Caco-2 (cell line): ENCODE data around the gene CDHR5. TPM values are rescaled to one million over a fixed set of nuclear protein-coding genes. Genes with fewer than 3 reads are reported as not detected.
A peak's percentile ranks its signal among the peaks of the same experiment; 100 is the strongest.

Experiments used
- BruUV-seq: library from RNA; stranded (reverse); fragments of 400-500 nt; replicated peaks from 2 replicates; lab custom pipeline; 2021; lab: Mats Ljungman, UMichigan
- CTCF ChIA-PET: fragments of 300-600 bp; sonication (Branson Sonifier 250); formaldehyde crosslinking; loops from one replicate; lab custom pipeline; 2022; ENCODE audit warnings: antibody characterized with exemption; lab: Charles Lee
- POLR2A ChIA-PET: fragments of 300-600 bp; sonication (Branson Sonifier 250); formaldehyde crosslinking; loops from one replicate; lab custom pipeline; 2022; ENCODE audit warnings: antibody characterized with exemption; lab: Charles Lee
- DNase-seq, 2 experiments: peaks; one replicate each; pipeline versions ENCODE4 v3.0.0 to v3.0.0-alpha.2; 2020 to 2022
- H3K27me3 ChIP-seq: replicated peaks from 2 replicates; pipeline ENCODE4 v1.6.0; 2011; ENCODE audit warnings: low read length; ENCODE audit not compliant: control insufficient read depth, insufficient read depth
- H3K36me3 ChIP-seq: 2 replicates; pipeline ENCODE4 v1.5.1; 2011; ENCODE audit warnings: low read length; ENCODE audit not compliant: control insufficient read depth, insufficient read depth
- H3K4me1 ChIP-seq: fragments of 250-450 bp; sonication (Bioruptor Pico); 2 replicates; pipeline ENCODE4 v1.5.1; 2020; ENCODE audit warnings: mild to moderate bottlenecking
- H3K4me3 ChIP-seq: 2 replicates; pipeline ENCODE4 v1.5.1; 2011; ENCODE audit warnings: low read depth, mild to moderate bottlenecking, control low read depth, low read length
- H3K9me3 ChIP-seq: fragments of 250-450 bp; sonication (Bioruptor Pico); 2 replicates; pipeline ENCODE4 v1.5.1; 2020; ENCODE audit warnings: mild to moderate bottlenecking, moderate library complexity
- H3K27ac Mint-ChIP-seq: one replicate; pipeline ENCODE4 v1.8.0; 2022; ENCODE audit warnings: mixed read lengths; ENCODE audit not compliant: unreplicated experiment
- H3K27me3 Mint-ChIP-seq: one replicate; pipeline ENCODE4 v1.8.0; 2022; ENCODE audit warnings: mixed read lengths; ENCODE audit not compliant: insufficient read depth, unreplicated experiment
- H3K36me3 Mint-ChIP-seq: one replicate; pipeline ENCODE4 v1.8.0; 2022; ENCODE audit warnings: mild to moderate bottlenecking, mixed read lengths; ENCODE audit not compliant: insufficient read depth, unreplicated experiment
- H3K4me1 Mint-ChIP-seq: one replicate; pipeline ENCODE4 v1.8.0; 2022; ENCODE audit warnings: low read depth, mixed read lengths; ENCODE audit not compliant: unreplicated experiment
- H3K4me3 Mint-ChIP-seq: one replicate; pipeline ENCODE4 v1.8.0; 2022; ENCODE audit warnings: mild to moderate bottlenecking, moderate library complexity, mixed read lengths; ENCODE audit not compliant: unreplicated experiment
- H3K9me3 Mint-ChIP-seq: one replicate; pipeline ENCODE4 v1.8.0; 2022; ENCODE audit warnings: mixed read lengths; ENCODE audit not compliant: unreplicated experiment
- CTCF ChIP-seq, 2 experiments: fragments of 200-600 bp in 1 of 2; IDR thresholded peaks; 1 replicate in 1 of 2; 2 replicates in 1 of 2; pipeline versions ENCODE4 v1.5.1 to v1.8.0; 2011 to 2022; ENCODE audit warnings: antibody characterized with exemption in 1 of 2, control low read depth in 1 of 2, inconsistent platforms in 1 of 2, low read depth in 1 of 2, low read length in 1 of 2, mild to moderate bottlenecking in 1 of 2, moderate library complexity in 1 of 2; ENCODE audit not compliant: insufficient read depth in 1 of 2, severe bottlenecking in 1 of 2, unreplicated experiment in 1 of 2
- intact Hi-C: fragments of 100-400 bp; cut with micrococcal nuclease; formaldehyde crosslinking; loops from one replicate; pipeline ENCODE4 v1.10.0; 2022; ENCODE audit not compliant: unreplicated experiment
- total RNA-seq: library from RNA; stranded (reverse); gene quantifications from 2 replicates; pipeline ENCODE4 v1.2.3, GENCODE V29; 2022

The CDHR5 gene
- total RNA-seq, 1 experiment from 2014 or later, result 42.0 TPM

GRCh38 chr11:568306-569157 is 56.2 kb downstream of the CDHR5 start:
- H3K4me1 Mint-ChIP-seq, result peaks cover 6% of the 10 kb centered on the region
- CTCF ChIA-PET, result interaction anchor here (0.6 kb wide), 1 partner anchor 270 kb away, joined by 5 read pairs; no protein-coding TSS in a partner anchor
- no peak overlapping the region for H3K27ac Mint-ChIP-seq
- Histone ChIP-seq H3K9me3 (no peaks in the 10 kb centered on the region), H3K4me1 (peaks cover 54% of the 10 kb centered on the region), H3K4me3 (peak overlapping the region; percentile 99), H3K27me3 (no peaks in the 10 kb centered on the region), H3K36me3 (0 out of 2 replicates have a peak, but pooled peaks cover 1% of the 10 kb centered on the region)
- POLR2A ChIA-PET, result interaction anchor here (0.5 to 1.2 kb wide), 8 partner anchors 9 to 250 kb away, joined by 3 to 9 read pairs (median 4); partner anchors contain the start of genes DEAF1 and PNPLA2
- no peaks in the 10 kb centered on the region for H3K9me3 Mint-ChIP-seq
- TF ChIP-seq CTCF (IDR thresholded peaks at IDR 0.05; ENCODE audit: insufficient read depth in 1 of 2, low read depth in 1 of 2, low read length in 1 of 2, severe bottlenecking in 1 of 2, unreplicated experiment in 1 of 2), result no peak
- peak; percentile 95 to 99 for DNase-seq
- no TSS peak for BruUV-seq
- intact Hi-C loops, result loop anchor here (1.0 to 10.0 kb wide), 3 partner anchors 8 to 126 kb away; partner anchors contain the start of genes DEAF1, IRF7, LMNTD2 and RASSF7
- H3K36me3 Mint-ChIP-seq, result peaks cover 40% of the 10 kb centered on the region
- H3K4me3 Mint-ChIP-seq, result peak overlapping the region; percentile 74
- H3K27me3 Mint-ChIP-seq, result no peaks in the 10 kb centered on the region

GRCh38 chr11:567629-568292 is 57.0 kb downstream of the CDHR5 start:
- H3K4me3 ChIP-seq, result peak overlapping the region; percentile 99
- no peaks in the 10 kb centered on the region for H3K27me3 Mint-ChIP-seq
- TF ChIP-seq CTCF (IDR thresholded peaks at IDR 0.05; ENCODE audit: insufficient read depth in 1 of 2, low read depth in 1 of 2, low read length in 1 of 2, severe bottlenecking in 1 of 2, unreplicated experiment in 1 of 2), result no peak
- intact Hi-C loops, result loop anchor here (1.0 to 10.0 kb wide), 3 partner anchors 7 to 127 kb away; partner anchors contain the start of genes DEAF1, IRF7, LMNTD2 and RASSF7
- H3K4me1 Mint-ChIP-seq, result peaks cover 6% of the 10 kb centered on the region
- peak overlapping the region; percentile 45 for H3K27ac Mint-ChIP-seq
- H3K36me3 ChIP-seq, result peaks cover 6% of the 10 kb centered on the region; the same call in 1 of the 2 replicates
- BruUV-seq, result TSS peak; percentile 46
- ChIA-PET CTCF (interaction anchor here (0.6 kb wide), 1 partner anchor 270 kb away, joined by 5 read pairs; no protein-coding TSS in a partner anchor), POLR2A (interaction anchor here (0.7 to 1.2 kb wide), 3 partner anchors 10 to 251 kb away, joined by 3 read pairs; partner anchors contain the start of gene PNPLA2)
- peak overlapping the region; percentile 74 for H3K4me3 Mint-ChIP-seq
- peaks cover 45% of the 10 kb centered on the region for H3K36me3 Mint-ChIP-seq
- no peaks in the 10 kb centered on the region for H3K9me3 Mint-ChIP-seq
- H3K4me1 ChIP-seq, result peaks cover 56% of the 10 kb centered on the region
- no peak for DNase-seq
- no peaks in the 10 kb centered on the region for H3K9me3 ChIP-seq
- H3K27me3 ChIP-seq, result no peaks in the 10 kb centered on the region
